Muscle of leg (tissue), 11 donors: Measurements from ENCODE around the gene BOD1L1. TPM values are rescaled to one million over a fixed set of nuclear protein-coding genes. Genes with fewer than 3 reads are reported as not detected.

Experiments used
- DNase-seq: peaks from one replicate; pipeline ENCODE4 v3.0.0; 2013
- H3K27ac ChIP-seq: one replicate; pipeline ENCODE4 v1.5.1; 2013; ENCODE audit warnings: mild to moderate bottlenecking, low read length, control low read depth
- H3K27me3 ChIP-seq: one replicate; pipeline ENCODE4 v1.6.1; 2013; ENCODE audit warnings: low read length; ENCODE audit not compliant: control insufficient read depth, insufficient read depth
- H3K36me3 ChIP-seq: one replicate; pipeline ENCODE4 v1.6.1; 2013; ENCODE audit warnings: low read length; ENCODE audit not compliant: control insufficient read depth, insufficient read depth
- H3K4me1 ChIP-seq: one replicate; pipeline ENCODE4 v1.6.1; 2013; ENCODE audit warnings: low read length; ENCODE audit not compliant: control insufficient read depth, insufficient read depth
- H3K4me3 ChIP-seq: one replicate; pipeline ENCODE4 v1.5.1; 2013; ENCODE audit warnings: low read length, control low read depth
- H3K9me3 ChIP-seq: replicated peaks from 2 replicates; pipeline ENCODE4 v1.6.1; 2013; ENCODE audit warnings: low read depth, low read length; ENCODE audit not compliant: control insufficient read depth
- WGBS: methylation state at CpG from one replicate; pipeline ENCODE4 v1.1.5; 2013; ENCODE audit warnings: missing lambda C conversion rate; ENCODE audit not compliant: insufficient coverage; 5-methylcytosine and 5-hydroxymethylcytosine counted together
- polyA plus RNA-seq, 8 donors: library from polyadenylated mRNA; unstranded; fragments of 120-200 nt; gene quantifications; one replicate each; pipeline versions ENCODE4 v1.2.1 to v1.2.3, GENCODE V29; 2013; ENCODE audit warnings: inconsistent platforms in 1 of 8, low replicate concordance in 1 of 8; ENCODE audit not compliant: insufficient read length in 8 of 8, insufficient read depth in 1 of 8
- total RNA-seq: library from RNA; stranded (reverse); fragments of 120-200 nt; gene quantifications from one replicate; pipeline ENCODE4 v1.2.4, GENCODE V29; 2013

The BOD1L1 gene
- total and polyA plus RNA-seq, 9 donors = 25.5 to 39.8 (median 32.1) TPM

- Histone ChIP-seq H3K4me3 (no peak overlapping the region), H3K4me1 (peaks cover 6% of the 10 kb centered on the region), H3K27me3 (no peaks in the 10 kb centered on the region), H3K9me3 (no peaks in the 10 kb centered on the region), H3K27ac (no peak overlapping the region), H3K36me3 (no peaks in the 10 kb centered on the region)
- DNase-seq = no peak
- WGBS = no CpG with 5 or more reads among the region's 3 CpGs
Measured at GRCh38 chr4:13653766-13654161, 26.2 kb upstream of the BOD1L1 start.

GRCh38 chr4:13647031-13647430 lies 19.5 kb upstream of the BOD1L1 start:
- 35% methylated on average over 6 of the region's 6 CpGs for WGBS
- Histone ChIP-seq H3K4me1 (no peaks in the 10 kb centered on the region), H3K9me3 (no peaks in the 10 kb centered on the region), H3K4me3 (no peak overlapping the region), H3K27me3 (no peaks in the 10 kb centered on the region), H3K27ac (no peak overlapping the region), H3K36me3 (no peaks in the 10 kb centered on the region)
- no peak for DNase-seq

DNA sequence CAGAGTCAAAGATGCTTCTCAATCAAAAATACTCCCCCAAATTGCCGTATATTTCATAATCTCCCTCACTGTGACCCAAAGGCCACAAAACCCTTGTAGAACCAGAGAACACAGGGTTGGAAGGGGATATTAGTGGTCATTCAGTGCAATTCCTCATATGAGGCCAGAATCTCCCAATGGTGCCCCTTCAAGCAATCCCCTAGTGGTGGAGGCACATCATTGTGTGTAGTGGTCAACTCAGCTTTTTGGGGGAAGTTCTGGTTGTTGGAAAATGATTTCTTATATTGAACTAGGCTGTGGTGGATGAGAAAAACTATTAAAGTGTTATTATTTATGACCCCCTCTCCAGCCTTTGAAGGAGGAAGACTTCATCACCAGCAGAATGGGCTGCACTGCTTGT lies 17.6 kb upstream of the BOD1L1 start:
- Histone ChIP-seq H3K4me3 (no peak overlapping the region), H3K27ac (no peak overlapping the region), H3K4me1 (no peaks in the 10 kb centered on the region), H3K27me3 (peaks cover 3% of the 10 kb centered on the region), H3K36me3 (no peaks in the 10 kb centered on the region), H3K9me3 (no peaks in the 10 kb centered on the region)
- WGBS = no CpG with 5 or more reads among the region's 1 CpG
- no peak for DNase-seq

- DNase-seq = peak; percentile 46
- peaks cover 3% of the 10 kb centered on the region for H3K27me3 ChIP-seq
- H3K4me3 ChIP-seq = no peak overlapping the region
- no CpG with 5 or more reads among the region's 2 CpGs for WGBS
- H3K27ac ChIP-seq = no peak overlapping the region
- no peaks in the 10 kb centered on the region for H3K4me1 ChIP-seq
- H3K36me3 ChIP-seq = no peaks in the 10 kb centered on the region
- no peaks in the 10 kb centered on the region for H3K9me3 ChIP-seq
Measured at GRCh38 chr4:13642170-13642950, 14.8 kb upstream of the BOD1L1 start.

GRCh38 chr4:13641084-13641483 lies 13.6 kb upstream of the BOD1L1 start:
- H3K27ac ChIP-seq = no peak overlapping the region
- 46% methylated on average over 4 of the region's 6 CpGs for WGBS
- peaks cover 3% of the 10 kb centered on the region for H3K27me3 ChIP-seq
- H3K9me3 ChIP-seq = no peaks in the 10 kb centered on the region
- no peak for DNase-seq
- no peaks in the 10 kb centered on the region for H3K36me3 ChIP-seq
- H3K4me1 ChIP-seq = no peaks in the 10 kb centered on the region
- H3K4me3 ChIP-seq = no peak overlapping the region

DNA sequence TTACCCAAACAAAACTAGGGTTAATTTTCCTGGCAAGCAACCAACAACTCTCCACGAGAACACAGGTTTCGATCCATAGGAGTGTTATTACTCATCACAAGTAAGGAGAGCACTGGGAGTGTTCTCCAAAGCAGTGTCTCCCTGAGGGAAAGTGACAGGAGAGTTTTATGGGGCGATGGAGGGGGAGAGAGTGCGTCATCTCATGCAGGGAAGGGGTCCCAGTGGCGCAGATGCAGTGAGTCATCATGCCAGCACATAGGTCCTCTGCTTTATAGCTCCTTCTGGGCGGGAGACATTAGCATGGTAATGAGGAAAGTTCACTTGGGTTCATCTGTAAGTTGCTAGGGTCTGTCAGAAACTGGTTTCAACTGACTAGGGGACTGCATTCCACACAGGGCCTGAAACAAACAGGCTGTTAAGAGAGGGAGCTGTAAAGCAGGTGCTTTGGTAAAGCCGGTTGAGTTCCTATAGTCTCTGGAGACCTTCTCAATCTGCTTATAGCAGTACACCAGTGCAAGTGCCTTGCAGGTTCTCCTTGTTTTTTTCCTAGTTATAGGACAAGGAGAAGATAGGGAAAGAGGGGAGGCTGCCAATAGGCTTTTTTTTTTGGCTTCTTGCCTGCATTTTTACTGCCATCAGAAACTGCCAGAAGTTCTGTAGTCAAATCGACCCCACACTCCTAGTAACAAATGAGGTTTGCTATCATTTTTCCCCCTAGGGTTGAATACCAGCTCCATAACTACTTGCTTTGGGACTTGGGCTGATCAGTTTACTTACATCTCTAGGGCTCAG lies 12.8 kb upstream of the BOD1L1 start:
- no peak overlapping the region for H3K4me3 ChIP-seq
- WGBS = 17% methylated on average over 4 of the region's 8 CpGs
- no peak for DNase-seq
- no peak overlapping the region for H3K27ac ChIP-seq
- H3K9me3 ChIP-seq = no peaks in the 10 kb centered on the region
- no peaks in the 10 kb centered on the region for H3K36me3 ChIP-seq
- peaks cover 3% of the 10 kb centered on the region for H3K27me3 ChIP-seq
- no peaks in the 10 kb centered on the region for H3K4me1 ChIP-seq

GRCh38 chr4:13635286-13635799 lies 7.8 kb upstream of the BOD1L1 start:
- no peaks in the 10 kb centered on the region for H3K9me3 ChIP-seq
- no peak for DNase-seq
- H3K4me3 ChIP-seq = no peak overlapping the region
- no peak overlapping the region for H3K27ac ChIP-seq
- no peaks in the 10 kb centered on the region for H3K4me1 ChIP-seq
- no peaks in the 10 kb centered on the region for H3K36me3 ChIP-seq
- WGBS = no CpG with 5 or more reads among the region's 1 CpG
- H3K27me3 ChIP-seq = peaks cover 2% of the 10 kb centered on the region

GRCh38 chr4:13633671-13634070 lies 6.1 kb upstream of the BOD1L1 start:
- Histone ChIP-seq H3K4me1 (no peaks in the 10 kb centered on the region), H3K9me3 (no peaks in the 10 kb centered on the region), H3K27me3 (no peaks in the 10 kb centered on the region), H3K27ac (no peak overlapping the region), H3K36me3 (no peaks in the 10 kb centered on the region), H3K4me3 (no peak overlapping the region)
- 93% methylated on average over 1 of the region's 1 CpG for WGBS
- no peak for DNase-seq

DNA sequence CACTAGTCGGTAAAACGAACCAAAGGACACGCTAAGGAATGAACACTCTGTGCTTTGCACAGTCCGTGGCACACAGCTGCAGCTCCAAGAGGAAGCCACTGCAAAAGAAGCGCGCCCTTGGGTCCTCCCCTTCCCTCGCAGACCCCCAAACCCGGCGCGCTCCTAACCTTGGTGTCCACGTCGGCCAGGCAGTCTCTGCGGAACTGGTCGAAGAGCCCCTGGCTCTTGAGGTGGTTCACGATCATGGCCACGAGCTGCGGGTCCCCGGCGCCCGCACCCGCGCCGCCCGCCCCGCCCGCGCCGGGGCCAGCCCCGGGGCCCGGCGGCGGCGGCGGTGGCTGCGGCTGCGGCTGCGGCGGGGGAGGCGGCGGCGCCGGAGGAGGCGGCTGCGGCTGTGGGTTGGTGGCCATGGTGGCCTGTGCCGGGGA lies 333 bp downstream of the BOD1L1 start:
- Histone ChIP-seq H3K9me3 (no peaks in the 10 kb centered on the region), H3K36me3 (no peaks in the 10 kb centered on the region), H3K4me3 (peak overlapping the region; percentile 72), H3K27me3 (no peaks in the 10 kb centered on the region), H3K27ac (peak overlapping the region; percentile 91), H3K4me1 (peaks cover 8% of the 10 kb centered on the region)
- peak; percentile 24 for DNase-seq
- under 1% methylated on average over 44 of the region's 45 CpGs for WGBS

DNA sequence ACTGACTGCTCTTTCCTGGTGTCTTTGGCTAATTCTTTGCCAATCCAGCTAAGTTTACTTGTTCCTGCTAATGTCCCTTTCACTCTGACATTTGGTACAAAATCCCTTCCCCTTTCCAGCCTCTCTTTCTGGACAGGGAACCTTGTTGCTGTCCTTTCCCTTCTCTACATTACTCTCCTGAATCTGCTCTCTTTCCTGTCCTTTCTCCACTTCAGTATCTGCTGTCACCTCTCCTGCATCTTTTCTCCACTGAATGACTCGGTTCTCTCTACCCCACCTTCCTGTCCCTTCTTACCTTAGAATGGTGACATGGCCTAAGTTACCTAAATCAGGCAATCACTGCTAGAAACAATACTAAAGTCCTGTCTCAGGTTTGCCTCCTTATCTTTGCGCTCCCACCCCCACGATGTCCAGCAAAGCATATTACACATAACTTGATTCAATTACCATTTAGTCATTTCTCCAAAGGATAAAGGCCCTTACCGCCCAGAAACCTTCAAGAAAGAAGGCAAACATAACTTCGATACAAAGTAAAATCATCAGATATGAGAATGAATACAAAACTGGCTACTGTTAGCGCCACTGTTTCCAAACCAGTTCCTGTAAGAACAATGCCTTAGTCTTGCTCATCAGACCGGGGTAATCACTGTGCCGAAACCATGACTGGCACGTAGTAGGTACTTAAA lies 890 bp downstream of the BOD1L1 start:
- H3K4me3 ChIP-seq = peak overlapping the region; percentile 72
- no peaks in the 10 kb centered on the region for H3K9me3 ChIP-seq
- WGBS = 3% methylated on average over 7 of the region's 9 CpGs
- no peaks in the 10 kb centered on the region for H3K27me3 ChIP-seq
- no peak overlapping the region for H3K27ac ChIP-seq
- no peak for DNase-seq
- peaks cover 8% of the 10 kb centered on the region for H3K4me1 ChIP-seq
- no peaks in the 10 kb centered on the region for H3K36me3 ChIP-seq
